ENCODE results near the gene TBC1D1. TPM values are rescaled to one million over a fixed set of nuclear protein-coding genes. Genes with fewer than 3 reads are reported as not detected.
A peak's percentile ranks its signal among the peaks of the same experiment; 100 is the strongest.

The TBC1D1 gene
- total RNA-seq, 4 donors from 2014 or later: 111 to 176 (median 142) TPM

DNA sequence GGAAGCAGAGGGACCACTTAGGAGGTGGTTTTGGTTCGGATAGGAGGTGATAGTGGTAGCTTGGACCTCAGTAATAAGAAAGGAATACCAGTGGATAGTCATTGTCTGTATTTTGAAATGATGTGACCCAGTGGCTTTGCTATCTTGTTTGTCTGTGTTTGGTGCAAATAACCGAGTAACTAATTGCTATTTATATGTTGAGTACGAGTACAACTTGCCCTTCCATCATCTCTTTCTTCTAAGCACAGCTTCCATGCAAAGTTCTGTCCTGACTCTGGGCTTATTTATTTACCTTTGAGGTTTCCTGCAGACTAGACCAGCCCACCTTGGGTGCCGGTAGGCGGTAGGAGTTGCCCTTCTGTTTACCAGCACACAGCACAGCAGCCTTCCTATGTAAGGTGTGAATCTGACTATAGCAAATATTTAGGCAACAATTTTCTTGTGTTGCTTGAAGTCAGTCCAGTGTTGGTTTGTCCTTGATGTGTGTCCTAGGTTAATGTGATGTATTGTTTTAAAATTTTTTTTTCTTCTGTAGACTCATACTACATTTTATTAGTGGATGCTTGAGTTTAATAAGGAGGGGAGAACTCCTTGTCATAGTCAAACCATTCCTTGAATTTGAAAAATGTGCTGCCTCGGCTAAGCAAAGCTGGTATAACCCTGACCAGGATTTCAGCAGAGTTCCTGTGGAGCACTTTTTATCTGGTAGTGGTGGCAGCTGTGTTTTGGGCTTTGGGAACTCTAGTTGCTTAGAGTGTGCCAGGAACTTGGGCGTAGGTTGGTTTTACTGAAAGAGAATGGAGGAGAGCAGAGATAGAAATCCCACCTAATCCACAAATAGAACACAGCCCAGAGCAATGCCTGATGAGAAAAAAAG is 91.2 kb downstream of the TBC1D1 start:
- no peak for TF ChIP-seq POLR2A (IDR thresholded peaks at IDR 0.05)
- TF ChIP-seq, protein P1, sequence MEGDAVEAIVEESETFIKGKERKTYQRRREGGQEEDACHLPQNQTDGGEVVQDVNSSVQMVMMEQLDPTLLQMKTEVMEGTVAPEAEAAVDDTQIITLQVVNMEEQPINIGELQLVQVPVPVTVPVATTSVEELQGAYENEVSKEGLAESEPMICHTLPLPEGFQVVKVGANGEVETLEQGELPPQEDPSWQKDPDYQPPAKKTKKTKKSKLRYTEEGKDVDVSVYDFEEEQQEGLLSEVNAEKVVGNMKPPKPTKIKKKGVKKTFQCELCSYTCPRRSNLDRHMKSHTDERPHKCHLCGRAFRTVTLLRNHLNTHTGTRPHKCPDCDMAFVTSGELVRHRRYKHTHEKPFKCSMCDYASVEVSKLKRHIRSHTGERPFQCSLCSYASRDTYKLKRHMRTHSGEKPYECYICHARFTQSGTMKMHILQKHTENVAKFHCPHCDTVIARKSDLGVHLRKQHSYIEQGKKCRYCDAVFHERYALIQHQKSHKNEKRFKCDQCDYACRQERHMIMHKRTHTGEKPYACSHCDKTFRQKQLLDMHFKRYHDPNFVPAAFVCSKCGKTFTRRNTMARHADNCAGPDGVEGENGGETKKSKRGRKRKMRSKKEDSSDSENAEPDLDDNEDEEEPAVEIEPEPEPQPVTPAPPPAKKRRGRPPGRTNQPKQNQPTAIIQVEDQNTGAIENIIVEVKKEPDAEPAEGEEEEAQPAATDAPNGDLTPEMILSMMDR (IDR thresholded peaks at IDR 0.05 in 4 of 5, conservative IDR thresholded peaks at IDR 0.05 in 1 of 5): no peak
- no peaks in the 10 kb centered on the region for H3K36me3 ChIP-seq
- DNase-seq (no peak), ATAC-seq (no peak)
- intact Hi-C loops (cut with DNase I; ENCODE audit: low total_unique reads) (no loop called here), in situ Hi-C loops (cut with MboI; ENCODE audit: low sequenced_read_pairs in 4 of 4) (no loop called here)
- no peaks in the 10 kb centered on the region for H3K9me3 ChIP-seq
- H3K27ac ChIP-seq: peak overlapping the region; percentile 5 to 33 (median 10)
- no peaks in the 10 kb centered on the region for H3K27me3 ChIP-seq
- no peak overlapping the region for H3K4me3 ChIP-seq
- peaks cover 26 to 33% of the 10 kb centered on the region in 2 donors for H3K4me1 ChIP-seq

DNA sequence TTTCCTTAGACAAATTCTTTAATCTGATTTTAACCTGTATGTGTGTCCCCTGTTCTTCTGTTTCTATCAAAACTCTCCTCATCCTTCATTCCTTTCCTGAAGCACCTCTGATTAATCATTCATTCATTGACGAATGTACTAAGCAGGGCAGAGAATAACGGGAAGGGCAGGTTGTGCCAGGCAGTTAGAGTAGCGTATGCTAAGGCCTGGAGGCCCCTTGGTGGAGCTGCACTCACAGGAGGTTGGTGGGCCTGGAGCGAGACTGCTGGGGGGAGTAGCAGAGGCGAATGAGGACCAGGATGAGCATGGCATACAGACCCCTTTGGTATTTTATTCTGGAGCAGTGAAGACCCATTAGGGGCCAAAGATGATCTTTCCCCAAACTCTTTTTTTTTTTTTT is 91.9 kb downstream of the TBC1D1 start:
- H3K27ac ChIP-seq: peak overlapping the region in 2 of 4 donors; percentile 5 to 15
- intact Hi-C loops (cut with DNase I; ENCODE audit: low total_unique reads): no loop called here
- H3K4me1 ChIP-seq: peaks cover 26 to 33% of the 10 kb centered on the region in 2 donors
- ATAC-seq (no peak), DNase-seq (no peak)
- TF ChIP-seq, protein P1 (IDR thresholded peaks at IDR 0.05 in 4 of 5, conservative IDR thresholded peaks at IDR 0.05 in 1 of 5): no peak
- TF ChIP-seq POLR2A (IDR thresholded peaks at IDR 0.05): no peak
- H3K9me3 ChIP-seq: no peaks in the 10 kb centered on the region
- no peaks in the 10 kb centered on the region for H3K27me3 ChIP-seq
- in situ Hi-C loops (cut with MboI; ENCODE audit: low sequenced_read_pairs in 4 of 4): no loop called here
- no peak overlapping the region for H3K4me3 ChIP-seq
- no peaks in the 10 kb centered on the region for H3K36me3 ChIP-seq

DNA sequence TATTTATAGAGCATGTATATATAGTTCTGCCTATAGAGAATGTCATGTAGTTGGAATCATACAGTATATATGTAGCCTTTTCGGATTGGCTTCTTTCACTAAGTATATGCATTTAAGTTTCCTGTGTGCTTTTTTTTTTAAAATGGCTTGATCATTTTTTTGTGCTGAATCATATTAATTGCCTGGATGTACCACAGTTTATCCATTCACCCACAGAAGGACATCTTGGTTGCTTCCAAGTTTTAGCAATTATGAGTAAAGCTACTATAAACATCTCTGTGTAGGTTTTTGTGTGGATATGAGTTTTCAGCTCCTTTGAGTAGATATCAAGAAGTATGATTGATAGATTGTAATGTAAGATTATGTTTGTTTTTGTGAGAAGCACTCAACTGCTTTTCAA is 93.1 kb downstream of the TBC1D1 start:
- no peak for DNase-seq
- Histone ChIP-seq H3K4me1 (peaks cover 20 to 22% of the 10 kb centered on the region in 2 donors), H3K27me3 (no peaks in the 10 kb centered on the region), H3K4me3 (no peak overlapping the region), H3K9me3 (no peaks in the 10 kb centered on the region), H3K27ac (no peak overlapping the region), H3K36me3 (no peaks in the 10 kb centered on the region)
- no peak for TF ChIP-seq POLR2A (IDR thresholded peaks at IDR 0.05)
- TF ChIP-seq, protein P1 (IDR thresholded peaks at IDR 0.05 in 4 of 5, conservative IDR thresholded peaks at IDR 0.05 in 1 of 5): no peak
- ATAC-seq: no peak
- intact Hi-C loops (cut with DNase I; ENCODE audit: low total_unique reads) (no loop called here), in situ Hi-C loops (cut with MboI; ENCODE audit: low sequenced_read_pairs in 4 of 4) (no loop called here)

DNA sequence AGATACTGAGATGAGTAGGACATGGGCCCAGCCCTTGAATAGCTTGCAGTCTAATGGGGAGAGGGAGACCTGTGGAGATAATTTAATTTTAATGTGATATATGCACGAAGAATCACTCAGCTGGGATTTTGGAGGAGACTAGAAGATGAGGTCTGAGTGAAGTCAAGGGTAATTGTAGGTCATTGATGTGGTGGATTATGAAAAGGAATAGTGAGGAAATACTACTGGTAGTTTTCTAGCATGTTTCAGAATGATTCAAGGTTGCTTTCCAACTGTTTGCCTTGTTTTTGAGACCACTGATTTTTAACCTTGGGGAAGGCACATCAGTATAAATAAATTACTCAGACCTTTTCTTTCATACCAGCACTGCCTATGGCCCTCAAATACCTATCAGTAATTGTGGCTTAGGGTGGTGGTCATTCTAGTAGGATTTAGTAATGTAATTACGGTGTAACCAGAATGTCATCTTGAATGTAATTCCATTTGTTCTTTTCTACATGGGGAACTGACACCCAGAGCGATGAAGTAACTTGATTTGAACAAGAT is 94.9 kb downstream of the TBC1D1 start:
- Histone ChIP-seq H3K4me3 (no peak overlapping the region), H3K27me3 (no peaks in the 10 kb centered on the region), H3K36me3 (no peaks in the 10 kb centered on the region), H3K27ac (no peak overlapping the region), H3K4me1 (peaks cover 27 to 28% of the 10 kb centered on the region in 2 donors), H3K9me3 (no peaks in the 10 kb centered on the region)
- in situ Hi-C loops (cut with MboI; ENCODE audit: low sequenced_read_pairs in 4 of 4) (no loop called here), intact Hi-C loops (cut with DNase I; ENCODE audit: low total_unique reads) (no loop called here)
- DNase-seq (no peak), ATAC-seq (no peak)
- TF ChIP-seq POLR2A (IDR thresholded peaks at IDR 0.05): no peak
- TF ChIP-seq, protein P1 (IDR thresholded peaks at IDR 0.05 in 4 of 5, conservative IDR thresholded peaks at IDR 0.05 in 1 of 5): no peak
